Measurements from ENCODE around the gene DCP1A.
"Not testable (repeated sequence)": the region's sequence is repeated elsewhere in the genome, so short reads cannot be mapped to it uniquely, and the experiment has no call there.

The DCP1A gene

GRCh38 chr3:53327986-53328385 is 19.4 kb downstream of the DCP1A start:
- H3K9me3 ChIP-seq (ENCODE audit: control insufficient read depth, low read depth, low read length); H3K27me3 ChIP-seq (ENCODE audit: control insufficient read depth, insufficient read depth, low read length); H3K9ac ChIP-seq (ENCODE audit: low read length); H3K4me3 ChIP-seq (ENCODE audit: low read length); H3K4me1 ChIP-seq (ENCODE audit: control insufficient read depth, low read depth, low read length); H3K27ac ChIP-seq (ENCODE audit: low read length): not testable (repeated sequence)
- peaks cover 14% of the 10 kb centered on the region for H3K36me3 ChIP-seq (ENCODE audit: control insufficient read depth, low read depth, low read length)

GRCh38 chr3:53324105-53324504 is 23.2 kb downstream of the DCP1A start:
- no peaks in the 10 kb centered on the region for H3K9me3 ChIP-seq (ENCODE audit: control insufficient read depth, low read depth, low read length)
- no peak overlapping the region for H3K4me3 ChIP-seq (ENCODE audit: low read length)
- no peaks in the 10 kb centered on the region for H3K36me3 ChIP-seq (ENCODE audit: control insufficient read depth, low read depth, low read length)
- no peak overlapping the region for H3K27ac ChIP-seq (ENCODE audit: low read length)
- no peak overlapping the region for H3K9ac ChIP-seq (ENCODE audit: low read length)
- no peaks in the 10 kb centered on the region for H3K4me1 ChIP-seq (ENCODE audit: control insufficient read depth, low read depth, low read length)
- no peaks in the 10 kb centered on the region for H3K27me3 ChIP-seq (ENCODE audit: control insufficient read depth, insufficient read depth, low read length)

- Histone ChIP-seq H3K4me1 (ENCODE audit: control insufficient read depth, low read depth, low read length) (no peaks in the 10 kb centered on the region), H3K9ac (ENCODE audit: low read length) (no peak overlapping the region), H3K27me3 (ENCODE audit: control insufficient read depth, insufficient read depth, low read length) (no peaks in the 10 kb centered on the region), H3K4me3 (ENCODE audit: low read length) (no peak overlapping the region), H3K27ac (ENCODE audit: low read length) (no peak overlapping the region), H3K9me3 (ENCODE audit: control insufficient read depth, low read depth, low read length) (no peaks in the 10 kb centered on the region), H3K36me3 (ENCODE audit: control insufficient read depth, low read depth, low read length) (peaks cover 7% of the 10 kb centered on the region)
Observed at GRCh38 chr3:53320697-53321096, 26.6 kb downstream of the DCP1A start.

GRCh38 chr3:53318522-53318921 is 28.8 kb downstream of the DCP1A start:
- peaks cover 7% of the 10 kb centered on the region for H3K36me3 ChIP-seq (ENCODE audit: control insufficient read depth, low read depth, low read length)
- no peaks in the 10 kb centered on the region for H3K9me3 ChIP-seq (ENCODE audit: control insufficient read depth, low read depth, low read length)
- H3K4me1 ChIP-seq (ENCODE audit: control insufficient read depth, low read depth, low read length), result no peaks in the 10 kb centered on the region
- no peak overlapping the region for H3K4me3 ChIP-seq (ENCODE audit: low read length)
- H3K27ac ChIP-seq (ENCODE audit: low read length), result no peak overlapping the region
- no peak overlapping the region for H3K9ac ChIP-seq (ENCODE audit: low read length)
- H3K27me3 ChIP-seq (ENCODE audit: control insufficient read depth, insufficient read depth, low read length), result no peaks in the 10 kb centered on the region

GRCh38 chr3:53312832-53313231 is 34.5 kb downstream of the DCP1A start:
- Histone ChIP-seq H3K4me3 (ENCODE audit: low read length) (no peak overlapping the region), H3K36me3 (ENCODE audit: control insufficient read depth, low read depth, low read length) (peaks cover 39% of the 10 kb centered on the region), H3K27me3 (ENCODE audit: control insufficient read depth, insufficient read depth, low read length) (no peaks in the 10 kb centered on the region)

GRCh38 chr3:53311882-53312281 is 35.5 kb downstream of the DCP1A start:
- Histone ChIP-seq H3K9me3 (ENCODE audit: control insufficient read depth, low read depth, low read length) (no peaks in the 10 kb centered on the region), H3K36me3 (ENCODE audit: control insufficient read depth, low read depth, low read length) (peaks cover 44% of the 10 kb centered on the region), H3K27me3 (ENCODE audit: control insufficient read depth, insufficient read depth, low read length) (no peaks in the 10 kb centered on the region), H3K27ac (ENCODE audit: low read length) (no peak overlapping the region), H3K4me3 (ENCODE audit: low read length) (no peak overlapping the region), H3K4me1 (ENCODE audit: control insufficient read depth, low read depth, low read length) (no peaks in the 10 kb centered on the region), H3K9ac (ENCODE audit: low read length) (no peak overlapping the region)

More at GRCh38 chr3:53312832-53313231, 34.5 kb downstream of the DCP1A start:
- Histone ChIP-seq H3K9ac (ENCODE audit: low read length) (no peak overlapping the region), H3K9me3 (ENCODE audit: control insufficient read depth, low read depth, low read length) (no peaks in the 10 kb centered on the region), H3K27ac (ENCODE audit: low read length) (no peak overlapping the region), H3K4me1 (ENCODE audit: control insufficient read depth, low read depth, low read length) (no peaks in the 10 kb centered on the region)

GRCh38 chr3:53303957-53304356 is 43.4 kb downstream of the DCP1A start:
- H3K4me1 ChIP-seq (ENCODE audit: control insufficient read depth, low read depth, low read length), result no peaks in the 10 kb centered on the region
- H3K4me3 ChIP-seq (ENCODE audit: low read length), result no peak overlapping the region
- no peaks in the 10 kb centered on the region for H3K27me3 ChIP-seq (ENCODE audit: control insufficient read depth, insufficient read depth, low read length)
- H3K9ac ChIP-seq (ENCODE audit: low read length), result no peak overlapping the region
- no peaks in the 10 kb centered on the region for H3K9me3 ChIP-seq (ENCODE audit: control insufficient read depth, low read depth, low read length)
- H3K36me3 ChIP-seq (ENCODE audit: control insufficient read depth, low read depth, low read length), result peaks cover 27% of the 10 kb centered on the region
- no peak overlapping the region for H3K27ac ChIP-seq (ENCODE audit: low read length)

GRCh38 chr3:53303549-53303948 is 43.8 kb downstream of the DCP1A start:
- Histone ChIP-seq H3K4me3 (ENCODE audit: low read length) (no peak overlapping the region), H3K36me3 (ENCODE audit: control insufficient read depth, low read depth, low read length) (peaks cover 26% of the 10 kb centered on the region)

GRCh38 chr3:53300826-53301225 is 46.5 kb downstream of the DCP1A start:
- H3K9me3 ChIP-seq (ENCODE audit: control insufficient read depth, low read depth, low read length), result no peaks in the 10 kb centered on the region
- no peak overlapping the region for H3K9ac ChIP-seq (ENCODE audit: low read length)
- no peaks in the 10 kb centered on the region for H3K4me1 ChIP-seq (ENCODE audit: control insufficient read depth, low read depth, low read length)
- peaks cover 19% of the 10 kb centered on the region for H3K36me3 ChIP-seq (ENCODE audit: control insufficient read depth, low read depth, low read length)
- H3K27me3 ChIP-seq (ENCODE audit: control insufficient read depth, insufficient read depth, low read length), result no peaks in the 10 kb centered on the region
- H3K27ac ChIP-seq (ENCODE audit: low read length), result no peak overlapping the region
- H3K4me3 ChIP-seq (ENCODE audit: low read length), result no peak overlapping the region

More at GRCh38 chr3:53303549-53303948, 43.8 kb downstream of the DCP1A start:
- Histone ChIP-seq H3K4me1 (ENCODE audit: control insufficient read depth, low read depth, low read length) (no peaks in the 10 kb centered on the region), H3K27ac (ENCODE audit: low read length) (no peak overlapping the region), H3K9ac (ENCODE audit: low read length) (no peak overlapping the region), H3K9me3 (ENCODE audit: control insufficient read depth, low read depth, low read length) (no peaks in the 10 kb centered on the region), H3K27me3 (ENCODE audit: control insufficient read depth, insufficient read depth, low read length) (no peaks in the 10 kb centered on the region)

GRCh38 chr3:53299611-53300023 is 47.7 kb downstream of the DCP1A start:
- not testable (repeated sequence) for H3K4me1 ChIP-seq (ENCODE audit: control insufficient read depth, low read depth, low read length); H3K9me3 ChIP-seq (ENCODE audit: control insufficient read depth, low read depth, low read length); H3K27ac ChIP-seq (ENCODE audit: low read length); H3K9ac ChIP-seq (ENCODE audit: low read length); H3K27me3 ChIP-seq (ENCODE audit: control insufficient read depth, insufficient read depth, low read length); H3K4me3 ChIP-seq (ENCODE audit: low read length)
- H3K36me3 ChIP-seq (ENCODE audit: control insufficient read depth, low read depth, low read length), result peaks cover 19% of the 10 kb centered on the region

GRCh38 chr3:53295410-53295809 is 51.9 kb downstream of the DCP1A start:
- Histone ChIP-seq H3K36me3 (ENCODE audit: control insufficient read depth, low read depth, low read length) (peaks cover 13% of the 10 kb centered on the region), H3K9ac (ENCODE audit: low read length) (no peak overlapping the region), H3K4me3 (ENCODE audit: low read length) (no peak overlapping the region), H3K4me1 (ENCODE audit: control insufficient read depth, low read depth, low read length) (no peaks in the 10 kb centered on the region), H3K9me3 (ENCODE audit: control insufficient read depth, low read depth, low read length) (no peaks in the 10 kb centered on the region), H3K27me3 (ENCODE audit: control insufficient read depth, insufficient read depth, low read length) (no peaks in the 10 kb centered on the region), H3K27ac (ENCODE audit: low read length) (no peak overlapping the region)

GRCh38 chr3:53293867-53294266 is 53.5 kb downstream of the DCP1A start:
- no peaks in the 10 kb centered on the region for H3K9me3 ChIP-seq (ENCODE audit: control insufficient read depth, low read depth, low read length)
- no peaks in the 10 kb centered on the region for H3K4me1 ChIP-seq (ENCODE audit: control insufficient read depth, low read depth, low read length)
- H3K4me3 ChIP-seq (ENCODE audit: low read length), result no peak overlapping the region
- no peak overlapping the region for H3K9ac ChIP-seq (ENCODE audit: low read length)
- H3K36me3 ChIP-seq (ENCODE audit: control insufficient read depth, low read depth, low read length), result peaks cover 12% of the 10 kb centered on the region
- no peaks in the 10 kb centered on the region for H3K27me3 ChIP-seq (ENCODE audit: control insufficient read depth, insufficient read depth, low read length)
- no peak overlapping the region for H3K27ac ChIP-seq (ENCODE audit: low read length)

All from iPS-18a (cell line).